H1 (cell line): Measurements from ENCODE around the gene KRT5. TPM values are rescaled to one million over a fixed set of nuclear protein-coding genes. Genes with fewer than 3 reads are reported as not detected.

Experiments used
- CTCF ChIA-PET: fragments of 300-600 bp; sonication (Branson Sonifier 250); formaldehyde crosslinking; loops from one replicate; lab custom pipeline; 2021; ENCODE audit not compliant: partially characterized antibody; lab: Charles Lee
- POLR2A ChIA-PET: fragments of 300-600 bp; sonication (Branson Sonifier 250); formaldehyde crosslinking; loops from one replicate; lab custom pipeline; 2021; ENCODE audit warnings: inconsistent platforms; ENCODE audit not compliant: partially characterized antibody; lab: Charles Lee
- DNase-seq, 2 experiments: peaks; one replicate each; pipeline versions ENCODE4 v3.0.0 to v3.0.0-alpha.2; 2010 to 2022; ENCODE audit warnings: low spot score in 2 of 2, low read depth in 1 of 2, mixed read lengths in 1 of 2
- FAIRE-seq: peaks from 2 replicates; lab custom pipeline; 2011; peaks lifted over from hg19 to GRCh38; lab: Jason Lieb, UNC
- H2AFZ ChIP-seq: 2 replicates; pipeline ENCODE4 v1.8.1; 2012; ENCODE audit warnings: low read length, inconsistent platforms
- H2AK5ac ChIP-seq: 2 replicates; pipeline ENCODE4 v1.6.1; 2013; ENCODE audit warnings: low read depth, low read length
- H2BK120ac ChIP-seq: replicated peaks from 2 replicates; pipeline ENCODE3; 2013; ENCODE audit warnings: low read depth, low read length, inconsistent platforms
- H2BK12ac ChIP-seq: 2 replicates; pipeline ENCODE4 v1.6.1; 2013; ENCODE audit warnings: low read depth, low read length
- H2BK15ac ChIP-seq: 2 replicates; pipeline ENCODE4 v1.6.1; 2013; ENCODE audit warnings: low read length
- H2BK20ac ChIP-seq: 2 replicates; pipeline ENCODE4 v1.6.1; 2013; ENCODE audit warnings: low read length
- H2BK5ac ChIP-seq: 2 replicates; pipeline ENCODE4 v1.6.1; 2013; ENCODE audit warnings: low read depth, low read length
- H3K14ac ChIP-seq: 2 replicates; pipeline ENCODE4 v1.6.1; 2013; ENCODE audit warnings: inconsistent platforms; ENCODE audit not compliant: insufficient read length
- H3K18ac ChIP-seq: 2 replicates; pipeline ENCODE4 v1.6.1; 2013; ENCODE audit warnings: low read length; ENCODE audit errors: extremely low read depth
- H3K23ac ChIP-seq: 2 replicates; pipeline ENCODE4 v1.6.1; 2013; ENCODE audit warnings: inconsistent platforms; ENCODE audit not compliant: insufficient read length
- H3K23me2 ChIP-seq: 2 replicates; pipeline ENCODE4 v1.6.1; 2013; ENCODE audit warnings: low read depth, low read length
- H3K27ac ChIP-seq: 2 replicates; pipeline ENCODE4 v1.6.1; 2011; ENCODE audit warnings: low read depth, low read length, inconsistent platforms
- H3K27me3 ChIP-seq, 4 experiments: replicated peaks in 1 of 4; 1 replicate in 1 of 4; 2 replicates in 3 of 4; pipeline versions ENCODE4 v1.6.1 to v1.8.1; 2011 to 2013; ENCODE audit warnings: low read length in 3 of 4, mild to moderate bottlenecking in 3 of 4, inconsistent platforms in 2 of 4, mixed read lengths in 2 of 4, moderate library complexity in 1 of 4; ENCODE audit not compliant: control insufficient read depth in 3 of 4, insufficient read depth in 3 of 4; ENCODE audit errors: extremely low read depth in 1 of 4
- H3K36me3 ChIP-seq, 4 experiments: 2 replicates each; pipeline versions ENCODE4 v1.6.1 to v1.8.1; 2011 to 2013; ENCODE audit warnings: mild to moderate bottlenecking in 4 of 4, low read length in 3 of 4, moderate library complexity in 2 of 4, control low read depth in 1 of 4, inconsistent platforms in 1 of 4; ENCODE audit not compliant: insufficient read depth in 4 of 4, control insufficient read depth in 2 of 4
- H3K4ac ChIP-seq: replicated peaks from 2 replicates; pipeline ENCODE3; 2013; ENCODE audit warnings: low read length, low read depth, mixed read lengths, inconsistent platforms; ENCODE audit not compliant: insufficient read length
- H3K4me1 ChIP-seq, 4 experiments: replicated peaks in 1 of 4; 1 replicate in 1 of 4; 2 replicates in 3 of 4; pipeline versions ENCODE4 v1.6.1 to v1.8.1; 2011 to 2013; ENCODE audit warnings: low read length in 3 of 4, inconsistent platforms in 2 of 4, mixed read lengths in 1 of 4; ENCODE audit not compliant: insufficient read depth in 4 of 4, control insufficient read depth in 3 of 4
- H3K4me2 ChIP-seq, 2 experiments: 2 replicates each; pipeline versions ENCODE4 v1.6.1 to v1.8.1; 2011 to 2013; ENCODE audit warnings: low read depth in 2 of 2, low read length in 2 of 2, control low read depth in 1 of 2, inconsistent platforms in 1 of 2, mild to moderate bottlenecking in 1 of 2; ENCODE audit not compliant: insufficient read depth in 1 of 2
- H3K4me3 ChIP-seq, 4 experiments: fragments of 200-600, 300-600 bp in 1 of 4; sonication (generic), shearing (Covaris generic), sonication (Bioruptor Twin) in 1 of 4; 2 replicates each; pipeline versions ENCODE4 v1.5.1 to v1.8.1; 2011 to 2016; ENCODE audit warnings: low read length in 4 of 4, low read depth in 3 of 4, control low read depth in 2 of 4, inconsistent platforms in 2 of 4, mild to moderate bottlenecking in 2 of 4, mixed read lengths in 1 of 4, moderate library complexity in 1 of 4; ENCODE audit not compliant: insufficient read depth in 2 of 4; ENCODE audit errors: extremely low read depth in 1 of 4
- H3K56ac ChIP-seq: replicated peaks from 2 replicates; pipeline ENCODE3; 2013; ENCODE audit warnings: low read depth, mild to moderate bottlenecking, mixed read lengths, low read length, inconsistent platforms; ENCODE audit not compliant: insufficient read length
- H3K79me1 ChIP-seq: 2 replicates; pipeline ENCODE4 v1.6.1; 2013; ENCODE audit warnings: low read depth, low read length, control low read depth
- H3K79me2 ChIP-seq, 2 experiments: 2 replicates each; pipeline versions ENCODE4 v1.6.1 to v1.8.1; 2012 to 2013; ENCODE audit warnings: low read length in 2 of 2, mild to moderate bottlenecking in 2 of 2, inconsistent platforms in 1 of 2; ENCODE audit not compliant: insufficient read depth in 2 of 2, control insufficient read depth in 1 of 2
- H3K9ac ChIP-seq, 4 experiments: replicated peaks in 1 of 4; 1 replicate in 1 of 4; 2 replicates in 3 of 4; pipeline versions ENCODE4 v1.6.1 to v1.8.1; 2011 to 2013; ENCODE audit warnings: low read depth in 3 of 4, low read length in 3 of 4, control low read depth in 2 of 4, mild to moderate bottlenecking in 2 of 4, moderate library complexity in 2 of 4, inconsistent platforms in 1 of 4; ENCODE audit errors: extremely low read depth in 1 of 4
- H3K9me3 ChIP-seq, 2 experiments: 2 replicates each; pipeline versions ENCODE4 v1.6.1 to v1.8.1; 2012 to 2013; ENCODE audit warnings: mild to moderate bottlenecking in 2 of 2, moderate library complexity in 2 of 2, control low read depth in 1 of 2, inconsistent platforms in 1 of 2, low read depth in 1 of 2, low read length in 1 of 2, mixed read lengths in 1 of 2; ENCODE audit not compliant: insufficient read depth in 2 of 2
- H4K20me1 ChIP-seq, 2 experiments: replicated peaks in 1 of 2; 2 replicates each; pipeline versions ENCODE3 to v1.8.1; 2011 to 2013; ENCODE audit warnings: inconsistent platforms in 2 of 2, low read length in 2 of 2, mild to moderate bottlenecking in 1 of 2; ENCODE audit not compliant: insufficient read depth in 2 of 2, control insufficient read depth in 1 of 2
- H4K5ac ChIP-seq: 2 replicates; pipeline ENCODE4 v1.6.1; 2013; ENCODE audit warnings: low read length, low read depth, mixed read lengths, inconsistent platforms; ENCODE audit not compliant: insufficient read length
- H4K8ac ChIP-seq: 2 replicates; pipeline ENCODE4 v1.8.0; 2013; ENCODE audit warnings: mild to moderate bottlenecking, moderate library complexity, low read length, inconsistent platforms; ENCODE audit not compliant: insufficient read depth; ENCODE audit errors: extremely low read depth
- H4K91ac ChIP-seq: replicated peaks from 2 replicates; pipeline ENCODE3; 2013; ENCODE audit warnings: low read length, mixed read lengths, inconsistent platforms; ENCODE audit not compliant: insufficient read length
- ATF2 ChIP-seq: IDR thresholded peaks from 2 replicates; pipeline ENCODE4 v1.6.1; 2012; ENCODE audit warnings: low read length, inconsistent platforms
- BCL11A ChIP-seq, 2 experiments: IDR thresholded peaks; one replicate each; pipeline ENCODE4 v1.6.1; 2011; ENCODE audit warnings: low read depth in 2 of 2, low read length in 2 of 2, mild to moderate bottlenecking in 2 of 2
- CBX8 ChIP-seq: fragments of 300-800, 300-1000 bp; sonication (generic); IDR thresholded peaks from 2 replicates; pipeline ENCODE4 v1.7.1; 2016; ENCODE audit warnings: low read depth, low read length, borderline replicate concordance
- EZH2 ChIP-seq: fragments of 200-600 bp; sonication (generic); IDR thresholded peaks from 2 replicates; pipeline ENCODE4 v1.7.1; 2012; ENCODE audit warnings: low read depth, mild to moderate bottlenecking, moderate library complexity, low read length, inconsistent platforms; ENCODE audit not compliant: severe bottlenecking
- GTF2F1 ChIP-seq: IDR thresholded peaks from 2 replicates; pipeline ENCODE4 v1.6.1; 2012; ENCODE audit warnings: low read depth, low read length, improper control_type of control experiment, borderline replicate concordance
- NANOG ChIP-seq: IDR thresholded peaks from 2 replicates; pipeline ENCODE4 v1.6.1; 2011; ENCODE audit warnings: low read length, low read depth, mild to moderate bottlenecking, inconsistent platforms; ENCODE audit not compliant: insufficient read depth, poor library complexity, severe bottlenecking
- RAD21 ChIP-seq, 2 experiments: IDR thresholded peaks in 1 of 2; conservative IDR thresholded peaks in 1 of 2; 2 replicates each; pipeline ENCODE4 v1.6.1; 2011; ENCODE audit warnings: low read depth in 2 of 2, low read length in 2 of 2, improper control_type of control experiment in 1 of 2, inconsistent platforms in 1 of 2, mild to moderate bottlenecking in 1 of 2, moderate library complexity in 1 of 2
- SUZ12 ChIP-seq: fragments of 200-600 bp; sonication (generic); IDR thresholded peaks from 2 replicates; pipeline ENCODE4 v1.6.1; 2012; ENCODE audit warnings: mild to moderate bottlenecking, inconsistent platforms, low read length, moderate library complexity, mixed read lengths
- ZNF274 ChIP-seq: IDR thresholded peaks from 2 replicates; pipeline ENCODE4 v1.7.0; 2012; ENCODE audit warnings: low read length, borderline replicate concordance; ENCODE audit errors: extremely low read depth
- WGBS, 2 experiments: shearing (Covaris generic) in 1 of 2; methylation state at CpG; one replicate each; pipeline versions ENCODE4 v1.1.6 to v1.1.7; 2013 to 2015; ENCODE audit warnings: low lambda C conversion rate in 2 of 2, mixed read lengths in 2 of 2, inconsistent platforms in 1 of 2, low coverage in 1 of 2, missing lambda C conversion rate in 1 of 2; ENCODE audit not compliant: insufficient replicate concordance in 2 of 2, insufficient coverage in 1 of 2, insufficient read length in 1 of 2; ENCODE audit errors: extremely low coverage in 1 of 2, missing lambda C conversion rate in 1 of 2; 5-methylcytosine and 5-hydroxymethylcytosine counted together
- polyA plus RNA-seq, 7 experiments: library from polyadenylated mRNA; depleted of rRNA in 3 of 7; stranded (reverse) in 5 of 7; unstranded in 2 of 7; fragments of >200 nt in 5 of 7; fragments of 200-250 nt in 2 of 7; gene quantifications; 1 replicate in 5 of 7; 2 replicates in 1 of 7; 4 replicates in 1 of 7; pipeline versions ENCODE4 v1.2.1 to v1.2.3, GENCODE V29; 2011 to 2013; ENCODE audit warnings: missing spikeins in 2 of 7, mixed read lengths in 2 of 7
- total RNA-seq: library from RNA; stranded (reverse); fragmentation: NEBNext Ultra II Directional; extraction: Animal tissue kit (Norgen Biotek cat#: 25700); gene quantifications from 2 replicates; pipeline ENCODE4 v1.2.1, GENCODE V29; 2021

Gene KRT5
- total and polyA plus RNA-seq, 2 of the 8 experiments (the other 6 are each of a cell fraction or from before 2014, with no cell fraction given), result 0.18 TPM; not detected in 1

- ChIA-PET CTCF (interaction anchor here (1.0 to 1.2 kb wide), 3 partner anchors 14 to 135 kb away, joined by 3 read pairs; no protein-coding TSS in a partner anchor), POLR2A (no interaction called here)
- no peak overlapping the region for H2AFZ ChIP-seq
- no peak overlapping the region for H3K4ac ChIP-seq
- H4K91ac ChIP-seq, result no peak overlapping the region
- FAIRE-seq (no peak), DNase-seq (peak in 1 of 2 experiments; percentile 17)
- H2BK5ac ChIP-seq, result no peak overlapping the region
- H3K4me1 ChIP-seq, result peaks cover 0 to 1% (median 0%) of the 10 kb centered on the region in 4 experiments; a peak in 1 of 7 replicates
- H4K20me1 ChIP-seq, result no peaks in the 10 kb centered on the region
- no peak overlapping the region for H3K4me2 ChIP-seq
- no peak overlapping the region for H2BK120ac ChIP-seq
- H3K18ac ChIP-seq, result no peak overlapping the region
- H3K23me2 ChIP-seq, result no peaks in the 10 kb centered on the region
- no peak overlapping the region for H2AK5ac ChIP-seq
- 84% methylated on average over 13 of the region's 13 CpGs; no CpG with 5 or more reads in 1 of the 2 experiments for WGBS, 2 experiments
- H3K27ac ChIP-seq, result no peak overlapping the region
- no peaks in the 10 kb centered on the region for H3K79me1 ChIP-seq
- no peak overlapping the region for H2BK12ac ChIP-seq
- H3K56ac ChIP-seq, result no peak overlapping the region
- no peaks in the 10 kb centered on the region for H3K9me3 ChIP-seq
- H3K79me2 ChIP-seq, result no peaks in the 10 kb centered on the region
- H3K36me3 ChIP-seq, result no peaks in the 10 kb centered on the region
- H2BK15ac ChIP-seq, result no peak overlapping the region
- H3K27me3 ChIP-seq, result no peaks in the 10 kb centered on the region; a peak in 1 of 7 replicates
- no peak overlapping the region for H3K14ac ChIP-seq
- no peak overlapping the region for H2BK20ac ChIP-seq
- no peak overlapping the region for H3K4me3 ChIP-seq
- H4K5ac ChIP-seq, result no peak overlapping the region
- H3K23ac ChIP-seq, result no peak overlapping the region
- H4K8ac ChIP-seq, result peak overlapping the region; percentile 16; the same call in 1 of the 2 replicates
- no peak overlapping the region for H3K9ac ChIP-seq
- no peak for TF ChIP-seq NANOG
- TF ChIP-seq EZH2, result no peak
- no peak for TF ChIP-seq CBX8
- TF ChIP-seq RAD21 (IDR thresholded peaks at IDR 0.05 in 1 of 2, conservative IDR thresholded peaks at IDR 0.05 in 1 of 2; ENCODE audit: low read depth in 2 of 2, low read length in 2 of 2), result no peak
- no peak for TF ChIP-seq SUZ12
- TF ChIP-seq BCL11A (IDR thresholded peaks at IDR 0.05; ENCODE audit: low read depth in 2 of 2, low read length in 2 of 2), result no peak
- no peak for TF ChIP-seq ATF2
- no peak for TF ChIP-seq GTF2F1
- TF ChIP-seq ZNF274, result no peak
These were observed 5.7 kb upstream of the KRT5 start for GRCh38 chr12:52525661-52526499.
